Central memory CD8-positive, alpha-beta T cell (primary cell): ENCODE data around the gene KATNIP.

ENCODE experiments used
- ATAC-seq: fragments of 150-1000 bp; cut with Tn5 transposase; replicated peaks from 2 replicates; pipeline ENCODE4 v1.10.0; 2022; ENCODE audit warnings: mild to moderate bottlenecking, moderate FRiP score, moderate number of reproducible peaks; ENCODE audit not compliant: poor library complexity, severe bottlenecking; ENCODE audit errors: extremely low read depth
- DNase-seq, 2 donors: peaks; one replicate each; pipeline ENCODE4 v3.0.0; 2021; ENCODE audit warnings: low spot score in 2 of 2
- H3K27ac Mint-ChIP-seq: one replicate; pipeline ENCODE4 v1.8.0; 2022; ENCODE audit warnings: low read depth, mild to moderate bottlenecking, moderate library complexity, mixed read lengths
- H3K27me3 Mint-ChIP-seq: one replicate; pipeline ENCODE4 v1.8.0; 2022; ENCODE audit warnings: mixed read lengths
- H3K36me3 Mint-ChIP-seq: one replicate; pipeline ENCODE4 v1.8.0; 2022; ENCODE audit warnings: mild to moderate bottlenecking, moderate library complexity, mixed read lengths; ENCODE audit not compliant: insufficient read depth
- H3K4me1 Mint-ChIP-seq: one replicate; pipeline ENCODE4 v1.8.0; 2022; ENCODE audit warnings: mixed read lengths
- H3K4me3 Mint-ChIP-seq: one replicate; pipeline ENCODE4 v1.8.0; 2022; ENCODE audit warnings: mild to moderate bottlenecking, moderate library complexity, mixed read lengths
- H3K9me3 Mint-ChIP-seq: one replicate; pipeline ENCODE4 v1.8.0; 2022; ENCODE audit warnings: mixed read lengths

Gene KATNIP

GRCh38 chr16:27571433-27572326 is 21.7 kb downstream of the KATNIP start:
- no peaks in the 10 kb centered on the region for H3K27me3 Mint-ChIP-seq

GRCh38 chr16:27572711-27573110 is 22.8 kb downstream of the KATNIP start:
- no peaks in the 10 kb centered on the region for H3K9me3 Mint-ChIP-seq
- no peaks in the 10 kb centered on the region for H3K27me3 Mint-ChIP-seq

More at GRCh38 chr16:27571433-27572326, 21.7 kb downstream of the KATNIP start:
- no peak overlapping the region for H3K4me3 Mint-ChIP-seq
- H3K9me3 Mint-ChIP-seq, result no peaks in the 10 kb centered on the region
- no peak for DNase-seq
- no peak for ATAC-seq
- peaks cover 2% of the 10 kb centered on the region for H3K36me3 Mint-ChIP-seq
- H3K27ac Mint-ChIP-seq, result no peak overlapping the region
- peaks cover 4% of the 10 kb centered on the region for H3K4me1 Mint-ChIP-seq

GRCh38 chr16:27576729-27577128 is 26.8 kb downstream of the KATNIP start:
- no peaks in the 10 kb centered on the region for H3K27me3 Mint-ChIP-seq
- no peaks in the 10 kb centered on the region for H3K4me1 Mint-ChIP-seq
- ATAC-seq, result no peak
- H3K4me3 Mint-ChIP-seq, result no peak overlapping the region
- H3K27ac Mint-ChIP-seq, result no peak overlapping the region
- peaks cover 2% of the 10 kb centered on the region for H3K36me3 Mint-ChIP-seq
- no peak for DNase-seq
- H3K9me3 Mint-ChIP-seq, result no peaks in the 10 kb centered on the region

More at GRCh38 chr16:27572711-27573110, 22.8 kb downstream of the KATNIP start:
- no peak for DNase-seq
- no peak overlapping the region for H3K4me3 Mint-ChIP-seq
- ATAC-seq, result no peak
- H3K4me1 Mint-ChIP-seq, result no peaks in the 10 kb centered on the region
- H3K27ac Mint-ChIP-seq, result no peak overlapping the region
- peaks cover 2% of the 10 kb centered on the region for H3K36me3 Mint-ChIP-seq

GRCh38 chr16:27579087-27579980 is 29.4 kb downstream of the KATNIP start:
- Mint-ChIP-seq H3K27me3 (no peaks in the 10 kb centered on the region), H3K4me1 (no peaks in the 10 kb centered on the region), H3K36me3 (no peaks in the 10 kb centered on the region), H3K4me3 (no peak overlapping the region), H3K9me3 (no peaks in the 10 kb centered on the region), H3K27ac (no peak overlapping the region)
- DNase-seq (no peak), ATAC-seq (no peak)

- H3K9me3 Mint-ChIP-seq, result no peaks in the 10 kb centered on the region
- DNase-seq (no peak), ATAC-seq (no peak)
- H3K4me3 Mint-ChIP-seq, result no peak overlapping the region
- no peaks in the 10 kb centered on the region for H3K36me3 Mint-ChIP-seq
- H3K27me3 Mint-ChIP-seq, result no peaks in the 10 kb centered on the region
- no peak overlapping the region for H3K27ac Mint-ChIP-seq
- no peaks in the 10 kb centered on the region for H3K4me1 Mint-ChIP-seq
These were observed 32.9 kb downstream of the KATNIP start for GRCh38 chr16:27582883-27583282.

GRCh38 chr16:27583634-27584033 is 33.7 kb downstream of the KATNIP start:
- Mint-ChIP-seq H3K27me3 (no peaks in the 10 kb centered on the region), H3K27ac (no peak overlapping the region), H3K4me3 (no peak overlapping the region), H3K4me1 (no peaks in the 10 kb centered on the region), H3K9me3 (no peaks in the 10 kb centered on the region), H3K36me3 (no peaks in the 10 kb centered on the region)
- DNase-seq, result no peak
- no peak for ATAC-seq

- H3K9me3 Mint-ChIP-seq, result no peaks in the 10 kb centered on the region
- no peaks in the 10 kb centered on the region for H3K27me3 Mint-ChIP-seq
- no peak overlapping the region for H3K27ac Mint-ChIP-seq
- ATAC-seq (no peak), DNase-seq (no peak)
- no peaks in the 10 kb centered on the region for H3K4me1 Mint-ChIP-seq
- H3K4me3 Mint-ChIP-seq, result no peak overlapping the region
- H3K36me3 Mint-ChIP-seq, result no peaks in the 10 kb centered on the region
These were observed 35.3 kb downstream of the KATNIP start for GRCh38 chr16:27585200-27585599.

GRCh38 chr16:27586711-27587110 is 36.8 kb downstream of the KATNIP start:
- DNase-seq (no peak), ATAC-seq (no peak)
- Mint-ChIP-seq H3K36me3 (peaks cover 3% of the 10 kb centered on the region), H3K27me3 (no peaks in the 10 kb centered on the region), H3K4me3 (no peak overlapping the region), H3K9me3 (no peaks in the 10 kb centered on the region), H3K27ac (no peak overlapping the region), H3K4me1 (no peaks in the 10 kb centered on the region)

GRCh38 chr16:27588057-27588456 is 38.1 kb downstream of the KATNIP start:
- Mint-ChIP-seq H3K9me3 (no peaks in the 10 kb centered on the region), H3K4me1 (no peaks in the 10 kb centered on the region), H3K27ac (no peak overlapping the region), H3K36me3 (peaks cover 3% of the 10 kb centered on the region), H3K4me3 (no peak overlapping the region), H3K27me3 (no peaks in the 10 kb centered on the region)
- ATAC-seq, result no peak
- DNase-seq, result no peak

GRCh38 chr16:27591837-27592236 is 41.9 kb downstream of the KATNIP start:
- DNase-seq, result no peak
- Mint-ChIP-seq H3K36me3 (peaks cover 6% of the 10 kb centered on the region), H3K27ac (no peak overlapping the region), H3K4me1 (no peaks in the 10 kb centered on the region), H3K4me3 (no peak overlapping the region), H3K9me3 (no peaks in the 10 kb centered on the region), H3K27me3 (no peaks in the 10 kb centered on the region)
- ATAC-seq, result no peak

GRCh38 chr16:27595475-27595874 is 45.5 kb downstream of the KATNIP start:
- DNase-seq (no peak), ATAC-seq (no peak)
- Mint-ChIP-seq H3K9me3 (no peaks in the 10 kb centered on the region), H3K27ac (no peak overlapping the region), H3K4me1 (no peaks in the 10 kb centered on the region), H3K36me3 (peaks cover 5% of the 10 kb centered on the region), H3K4me3 (no peak overlapping the region), H3K27me3 (no peaks in the 10 kb centered on the region)

- Mint-ChIP-seq H3K27ac (no peak overlapping the region), H3K36me3 (peaks cover 3% of the 10 kb centered on the region), H3K4me1 (no peaks in the 10 kb centered on the region), H3K9me3 (no peaks in the 10 kb centered on the region), H3K27me3 (no peaks in the 10 kb centered on the region), H3K4me3 (no peak overlapping the region)
- ATAC-seq (no peak), DNase-seq (no peak)
These were observed 46.0 kb downstream of the KATNIP start for GRCh38 chr16:27595993-27596392.
